SU-DHL-6 (cell line): ENCODE results near the gene CTBP1.

Experiments
- H2AFZ ChIP-seq: fragments of 200-600 bp; sonication (generic); 2 replicates; pipeline ENCODE4 v1.6.1; 2014; ENCODE audit warnings: low read depth, mild to moderate bottlenecking, moderate library complexity, mixed read lengths, antibody characterized with exemption, low read length; ENCODE audit not compliant: severe bottlenecking
- H3F3A ChIP-seq: fragments of 200-600 bp; shearing (Covaris generic); 2 replicates; pipeline ENCODE4 v1.6.0; 2016; ENCODE audit warnings: antibody characterized with exemption, mild to moderate bottlenecking; ENCODE audit not compliant: insufficient read depth
- H3K27ac ChIP-seq: fragments of 200-600 bp; sonication (generic); 2 replicates; pipeline ENCODE4 v1.5.1; 2016; ENCODE audit warnings: low read depth, mild to moderate bottlenecking, low read length, moderate library complexity, mixed read lengths
- H3K27me3 ChIP-seq: fragments of 200-600 bp; sonication (generic), shearing (Covaris generic); 2 replicates; pipeline ENCODE4 v1.6.0; 2014; ENCODE audit warnings: mild to moderate bottlenecking, low read length
- H3K36me3 ChIP-seq: fragments of 200-600 bp; sonication (generic); 2 replicates; pipeline ENCODE4 v1.6.1; 2014; ENCODE audit warnings: mild to moderate bottlenecking, low read length, mixed read lengths
- H3K4me2 ChIP-seq: fragments of 300-600, 200-600 bp; shearing (Covaris generic), sonication (generic); 2 replicates; pipeline ENCODE4 v1.6.0; 2014; ENCODE audit warnings: low read length, low read depth, mild to moderate bottlenecking; ENCODE audit not compliant: poor library complexity, severe bottlenecking
- H3K4me3 ChIP-seq: fragments of 200-600 bp; sonication (generic); 2 replicates; pipeline ENCODE4 v1.5.1; 2014; ENCODE audit warnings: antibody characterized with exemption, low read length, mild to moderate bottlenecking, mixed read lengths; ENCODE audit not compliant: insufficient read depth, poor library complexity, severe bottlenecking
- H3K79me2 ChIP-seq: fragments of 200-600 bp; sonication (generic); 2 replicates; pipeline ENCODE4 v1.6.1; 2014; ENCODE audit warnings: mild to moderate bottlenecking, low read length, moderate library complexity; ENCODE audit not compliant: insufficient read depth
- H3K9ac ChIP-seq: fragments of 200-600 bp; sonication (generic); 2 replicates; pipeline ENCODE4 v1.7.0; 2014; ENCODE audit warnings: mild to moderate bottlenecking, low read length
- H3K9me2 ChIP-seq: fragments of 200-600 bp; sonication (generic); replicated peaks from 2 replicates; pipeline ENCODE4 v1.6.1; 2014; ENCODE audit warnings: low read length; ENCODE audit not compliant: insufficient read depth
- H3K9me3 ChIP-seq: fragments of 200-600 bp; sonication (generic); 2 replicates; pipeline ENCODE4 v1.6.1; 2014; ENCODE audit warnings: low read length, mixed read lengths; ENCODE audit not compliant: insufficient read depth
- H4K20me1 ChIP-seq: fragments of 200-600 bp; sonication (generic); 2 replicates; pipeline ENCODE4 v1.6.1; 2014; ENCODE audit warnings: low read depth, mild to moderate bottlenecking, antibody characterized with exemption, low read length, moderate library complexity, mixed read lengths
- CTCF ChIP-seq: fragments of 200-600 bp; sonication (generic); IDR thresholded peaks from one replicate; pipeline ENCODE4 v1.5.1; 2017; ENCODE audit warnings: antibody characterized with exemption, mild to moderate bottlenecking, low read length, moderate library complexity; ENCODE audit not compliant: insufficient read depth, poor library complexity, severe bottlenecking
- EZH2phosphoT487 ChIP-seq: fragments of 200-600 bp; sonication (generic), shearing (Covaris generic); conservative IDR thresholded peaks from 2 replicates; pipeline ENCODE4 v1.6.1; 2018; ENCODE audit warnings: mild to moderate bottlenecking, antibody characterized with exemption, low read length, moderate library complexity, mixed read lengths

The CTBP1 gene

GRCh38 chr4:1210971-1211370 is 38.0 kb downstream of the CTBP1 start:
- Histone ChIP-seq H4K20me1 (no peaks in the 10 kb centered on the region), H2AFZ (no peak overlapping the region), H3K36me3 (no peaks in the 10 kb centered on the region), H3F3A (peaks cover 6% of the 10 kb centered on the region), H3K9ac (no peak overlapping the region), H3K4me3 (no peak overlapping the region), H3K9me3 (no peaks in the 10 kb centered on the region), H3K9me2 (no peaks in the 10 kb centered on the region), H3K27ac (no peak overlapping the region), H3K79me2 (peaks cover 8% of the 10 kb centered on the region; the same call in 1 of the 2 replicates), H3K27me3 (no peaks in the 10 kb centered on the region), H3K4me2 (no peak overlapping the region)
- TF ChIP-seq EZH2phosphoT487, result no peak
- TF ChIP-seq CTCF, result no peak

GRCh38 chr4:1210241-1210841 is 38.6 kb downstream of the CTBP1 start:
- Histone ChIP-seq H3K36me3 (no peaks in the 10 kb centered on the region), H3K9me3 (no peaks in the 10 kb centered on the region), H3F3A (no peaks in the 10 kb centered on the region), H3K9me2 (no peaks in the 10 kb centered on the region), H3K4me2 (no peak overlapping the region), H3K9ac (no peak overlapping the region), H2AFZ (no peak overlapping the region), H3K27ac (no peak overlapping the region), H3K27me3 (no peaks in the 10 kb centered on the region), H4K20me1 (no peaks in the 10 kb centered on the region), H3K4me3 (no peak overlapping the region), H3K79me2 (peaks cover 8% of the 10 kb centered on the region; the same call in 1 of the 2 replicates)
- TF ChIP-seq CTCF, result no peak
- TF ChIP-seq EZH2phosphoT487, result no peak

GRCh38 chr4:1209821-1210220 is 39.1 kb downstream of the CTBP1 start:
- Histone ChIP-seq H3K4me2 (no peak overlapping the region), H3K4me3 (no peak overlapping the region), H2AFZ (no peak overlapping the region), H3K9me3 (no peaks in the 10 kb centered on the region), H3K9me2 (no peaks in the 10 kb centered on the region), H3K79me2 (peaks cover 6% of the 10 kb centered on the region; the same call in 1 of the 2 replicates), H3K9ac (no peak overlapping the region), H3K36me3 (no peaks in the 10 kb centered on the region), H3F3A (no peaks in the 10 kb centered on the region), H3K27ac (no peak overlapping the region), H4K20me1 (no peaks in the 10 kb centered on the region), H3K27me3 (no peaks in the 10 kb centered on the region)
- no peak for TF ChIP-seq CTCF
- no peak for TF ChIP-seq EZH2phosphoT487
